HG02852 (cell line): Measurements from ENCODE around the gene FRMD4A.
A peak's percentile ranks its signal among the peaks of the same experiment; 100 is the strongest.
"Not testable (repeated sequence)": the region's sequence is repeated elsewhere in the genome, so short reads cannot be mapped to it uniquely, and the experiment has no call there.

Experiments used
- ATAC-seq: cut with Tn5 transposase; IDR thresholded peaks from one replicate; pipeline ENCODE4 v1.9.1; 2021; ENCODE audit warnings: mild to moderate bottlenecking, moderate library complexity; ENCODE audit not compliant: unreplicated experiment

The FRMD4A gene

DNA sequence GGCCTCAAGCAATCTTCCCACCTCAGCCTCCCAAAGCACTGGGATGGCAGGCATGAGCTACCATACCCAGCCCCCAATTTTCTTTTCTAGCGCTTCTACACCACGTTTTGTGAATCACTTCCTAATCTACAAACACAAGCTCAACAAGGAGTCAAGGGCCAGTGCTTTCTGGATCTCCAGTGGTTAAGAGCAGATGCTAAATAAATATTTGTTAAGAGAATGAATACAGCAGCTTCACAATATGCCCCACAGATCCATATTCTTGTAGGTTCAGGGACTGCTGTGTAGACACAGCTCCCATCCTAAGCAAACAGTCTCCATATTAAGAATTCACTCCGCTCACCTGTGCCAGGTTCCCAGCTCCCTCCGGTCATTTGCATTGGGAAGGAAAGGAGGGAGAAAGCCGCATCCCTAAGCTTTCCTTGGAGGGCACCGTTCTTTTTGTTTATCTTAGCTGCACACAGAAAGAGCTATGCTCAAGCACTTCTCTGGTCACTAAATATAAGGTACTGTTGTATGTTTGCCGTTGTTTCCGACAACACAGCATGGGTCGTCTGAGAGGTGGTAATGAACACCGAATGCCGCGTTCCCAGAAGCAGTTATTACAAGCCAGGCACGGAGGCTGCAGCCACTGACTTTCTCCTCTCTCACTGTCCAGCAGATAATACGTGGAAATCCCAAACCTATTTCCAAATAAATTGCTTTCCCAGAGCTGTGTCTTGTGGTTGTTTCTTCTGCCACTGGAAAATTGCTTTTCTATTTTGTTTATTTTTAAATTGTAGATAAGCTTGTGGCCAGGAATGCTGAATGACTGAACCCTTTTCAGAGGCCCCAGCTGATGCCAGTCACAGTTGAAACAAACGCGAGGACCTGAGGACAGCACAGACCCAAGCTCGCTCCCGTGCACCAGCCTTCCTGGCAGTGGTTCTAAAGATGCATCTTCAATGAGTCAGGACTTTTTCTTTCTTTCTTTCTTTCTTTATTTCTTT lies 526.9 kb downstream of the FRMD4A start:
- ATAC-seq = no peak

DNA sequence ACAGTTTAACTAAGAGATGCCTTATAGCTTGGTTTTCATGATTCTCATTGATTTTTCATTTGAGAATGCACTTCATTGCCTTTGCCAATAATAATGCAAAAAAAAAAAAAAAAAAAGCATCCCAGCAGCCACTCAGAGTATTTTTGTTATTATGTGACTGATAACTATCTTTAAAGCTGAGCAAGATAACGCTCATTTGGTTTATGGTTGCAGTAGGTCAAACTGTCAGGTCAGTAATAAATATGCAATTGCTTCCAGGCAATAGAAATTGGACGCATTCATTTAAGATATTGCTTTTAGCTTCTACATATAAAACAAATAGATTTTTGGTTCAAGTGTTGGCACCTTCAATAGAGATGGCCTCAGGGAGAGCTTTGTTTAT lies 528.8 kb downstream of the FRMD4A start:
- no peak for ATAC-seq

- no peak for ATAC-seq
Observed at GRCh38 chr10:13801156-13801906, 529.4 kb downstream of the FRMD4A start.

DNA sequence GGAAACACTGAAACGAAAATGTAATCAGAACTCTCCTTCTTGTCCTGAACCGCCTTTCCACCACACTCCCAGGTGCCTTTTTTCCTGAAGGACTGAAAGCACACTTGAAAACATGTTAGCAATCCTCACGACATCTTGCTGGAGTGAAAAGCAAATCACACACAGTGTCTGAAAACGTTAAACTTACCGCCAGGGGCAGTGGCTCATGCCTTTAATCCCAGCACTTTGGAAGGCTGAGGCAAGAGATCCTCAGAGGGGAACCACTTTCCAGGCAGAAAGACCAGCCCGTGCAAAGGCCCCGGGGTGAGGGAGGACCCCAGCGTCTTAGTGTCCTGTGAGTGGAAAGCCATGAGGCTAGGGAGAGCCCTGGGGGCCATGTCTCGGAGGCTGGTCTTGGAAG lies 533.6 kb downstream of the FRMD4A start:
- ATAC-seq = no peak

GRCh38 chr10:13795653-13796555 lies 534.8 kb downstream of the FRMD4A start:
- ATAC-seq = no peak

- no peak for ATAC-seq
Observed at GRCh38 chr10:13794992-13795612, 535.6 kb downstream of the FRMD4A start.

GRCh38 chr10:13792006-13792405 lies 538.7 kb downstream of the FRMD4A start:
- ATAC-seq = no peak

DNA sequence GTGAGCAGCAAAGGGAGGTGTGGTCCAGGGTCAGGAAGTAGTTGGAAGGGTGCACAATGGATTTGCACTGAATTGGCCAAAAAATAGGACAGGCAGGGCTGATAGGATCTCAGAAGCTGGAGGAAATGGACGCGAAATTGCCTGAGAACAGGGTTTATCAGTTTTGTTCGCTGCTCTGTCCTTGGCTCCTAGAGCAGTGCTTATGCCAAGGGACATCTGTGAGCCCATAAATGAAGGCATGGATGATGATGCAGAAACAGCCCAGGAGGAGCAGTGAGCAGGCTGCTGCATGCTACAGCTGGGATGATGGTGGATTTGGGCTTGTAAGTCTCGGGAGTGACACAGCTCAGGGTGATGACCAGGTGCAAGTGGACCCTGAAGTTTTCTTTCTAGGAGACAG lies 539.2 kb downstream of the FRMD4A start:
- ATAC-seq = no peak

GRCh38 chr10:13790196-13790595 lies 540.5 kb downstream of the FRMD4A start:
- no peak for ATAC-seq

DNA sequence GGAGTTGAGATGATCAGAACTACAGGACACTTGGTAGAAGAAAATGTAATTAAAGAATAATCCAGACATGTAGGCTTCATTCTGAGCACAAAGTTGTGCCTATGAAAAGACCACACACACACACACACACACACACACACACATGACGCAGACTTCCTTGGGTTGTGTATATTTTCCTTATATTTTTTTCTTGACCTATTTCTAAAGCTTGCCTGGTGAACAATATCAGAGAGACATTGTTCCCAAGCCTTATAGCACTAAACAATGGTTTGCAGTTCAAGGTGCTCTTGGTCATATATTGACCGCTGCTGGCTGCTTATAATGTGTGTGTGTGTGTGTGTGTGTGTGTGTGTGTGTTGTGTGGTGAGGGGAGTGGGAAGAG lies 541.3 kb downstream of the FRMD4A start:
- ATAC-seq = no peak

GRCh38 chr10:13788711-13789447 lies 541.8 kb downstream of the FRMD4A start:
- ATAC-seq = no peak

DNA sequence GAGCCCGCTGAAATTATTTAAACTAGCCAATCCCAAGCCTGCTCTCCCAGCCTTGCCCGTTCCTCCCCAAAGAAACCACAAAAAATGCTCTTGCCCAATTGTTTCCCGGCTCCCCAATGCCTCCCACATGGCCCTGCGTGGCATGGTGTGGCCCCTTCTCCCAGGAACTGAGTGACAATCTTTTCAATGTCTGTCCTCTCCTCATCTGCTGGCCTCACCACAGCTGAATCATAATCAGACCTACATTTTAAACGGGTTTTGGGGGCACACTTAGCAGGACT lies 542.5 kb downstream of the FRMD4A start:
- ATAC-seq = no peak

DNA sequence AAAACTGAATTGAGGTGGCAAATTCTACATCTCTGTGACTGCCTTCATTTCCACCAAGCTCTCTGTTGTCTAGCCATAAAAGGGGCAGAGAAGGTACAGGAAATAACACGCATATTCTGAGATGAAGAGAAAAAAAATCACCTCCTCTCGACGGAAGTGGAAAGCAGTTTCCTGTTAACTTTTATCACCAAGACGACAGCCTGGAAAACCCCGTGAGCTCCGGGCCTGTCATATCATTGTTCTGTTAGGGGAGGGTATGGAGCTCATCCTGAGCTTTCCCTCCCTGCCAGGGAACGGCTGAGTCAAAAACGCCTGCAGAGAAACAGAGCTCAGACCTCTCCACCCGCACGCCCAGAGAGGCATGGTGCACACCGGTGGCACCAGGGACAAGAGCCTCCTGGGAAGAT lies 543.7 kb downstream of the FRMD4A start:
- ATAC-seq = peak; percentile 89

DNA sequence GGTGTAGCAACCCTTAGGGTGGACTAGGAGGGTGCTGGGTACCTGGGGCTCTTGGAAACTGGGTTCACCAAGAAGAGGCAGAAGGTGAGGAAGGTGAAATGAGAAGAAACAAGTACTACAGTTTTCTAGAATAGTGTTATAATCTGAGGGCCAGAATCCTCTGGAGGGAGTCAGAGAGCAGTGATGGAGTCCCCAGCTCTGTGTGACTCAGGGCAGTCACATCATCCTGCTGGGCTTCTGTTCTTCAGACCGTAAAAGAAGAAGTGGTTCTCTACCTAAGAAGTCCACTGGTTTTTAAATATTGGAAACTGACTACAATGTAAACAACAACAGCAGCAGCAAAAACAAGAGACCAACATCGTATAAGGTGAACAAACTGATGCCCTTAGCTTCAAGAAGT lies 546.7 kb downstream of the FRMD4A start:
- no peak for ATAC-seq

DNA sequence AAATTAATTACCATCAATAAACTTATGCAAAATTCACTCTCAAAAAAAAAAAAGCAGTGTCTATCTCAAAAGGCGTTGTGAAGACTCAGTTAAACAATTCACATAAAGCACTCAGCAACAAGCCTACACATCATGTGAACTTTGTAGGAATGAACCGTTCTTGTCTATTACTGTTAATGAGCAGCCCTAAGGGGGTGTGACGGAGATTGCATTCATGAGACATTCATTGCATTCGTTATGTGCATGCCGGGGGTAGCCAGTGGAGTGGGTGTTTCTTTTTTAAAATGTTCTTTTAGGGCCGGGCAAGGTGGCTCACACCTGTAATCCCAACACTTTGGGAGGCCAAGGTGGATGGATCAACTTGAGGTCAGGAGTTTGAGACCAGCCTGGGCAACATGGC lies 551.0 kb downstream of the FRMD4A start:
- no peak for ATAC-seq

- not testable (repeated sequence) for ATAC-seq
Observed at GRCh38 chr10:13778693-13778960, 552.1 kb downstream of the FRMD4A start.

- ATAC-seq = peak; percentile 75
Observed at GRCh38 chr10:13776861-13777311, 553.8 kb downstream of the FRMD4A start.

DNA sequence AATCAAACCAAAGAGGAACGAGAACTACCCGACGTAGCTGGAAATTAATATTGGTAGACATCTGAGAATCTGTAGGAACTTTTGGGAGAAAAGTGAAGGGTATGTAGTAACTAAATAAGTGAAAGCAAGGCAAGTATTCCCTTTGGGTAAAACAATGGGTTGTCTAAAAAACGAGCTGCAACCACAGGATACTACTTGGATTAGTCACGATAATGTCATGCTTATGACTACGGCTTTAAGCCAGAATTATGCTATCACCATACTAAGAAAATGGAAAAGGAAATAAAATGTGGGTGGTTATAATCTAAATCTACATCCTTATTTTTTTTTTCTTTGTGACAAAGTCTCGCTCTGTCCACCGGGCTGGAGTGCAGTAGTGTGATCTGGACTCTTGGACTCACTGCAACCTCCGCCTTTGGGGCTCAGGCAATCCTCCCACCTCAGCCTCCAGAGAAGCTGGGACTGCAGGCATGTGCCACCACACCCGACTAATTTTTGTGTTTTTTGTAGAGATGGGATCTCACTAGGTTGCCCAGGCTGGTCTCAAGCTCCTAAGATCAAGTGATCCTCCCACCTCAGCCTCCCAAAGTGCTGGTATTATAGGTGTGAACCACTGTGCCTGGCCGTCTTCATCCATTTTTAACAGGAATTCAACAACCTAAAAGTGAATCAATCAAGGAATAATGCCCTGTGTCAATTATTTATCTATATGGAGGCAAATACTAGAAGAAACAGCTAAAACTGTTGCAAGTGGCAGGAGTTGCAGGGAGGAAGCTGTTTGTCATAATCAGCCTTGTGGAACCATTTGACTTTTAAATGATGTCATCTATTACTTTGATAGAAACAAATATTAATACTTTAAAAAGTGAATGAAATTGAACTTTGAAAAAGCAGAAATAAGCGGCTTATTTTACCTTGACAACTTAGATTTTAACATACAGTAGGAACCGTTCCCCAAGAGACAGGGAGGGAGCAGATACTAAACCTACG lies 554.6 kb downstream of the FRMD4A start:
- no peak for ATAC-seq

- no peak for ATAC-seq
Observed at GRCh38 chr10:13774303-13774893, 556.3 kb downstream of the FRMD4A start.
